ENCODE results near the gene NLRP9.

The NLRP9 gene

DNA sequence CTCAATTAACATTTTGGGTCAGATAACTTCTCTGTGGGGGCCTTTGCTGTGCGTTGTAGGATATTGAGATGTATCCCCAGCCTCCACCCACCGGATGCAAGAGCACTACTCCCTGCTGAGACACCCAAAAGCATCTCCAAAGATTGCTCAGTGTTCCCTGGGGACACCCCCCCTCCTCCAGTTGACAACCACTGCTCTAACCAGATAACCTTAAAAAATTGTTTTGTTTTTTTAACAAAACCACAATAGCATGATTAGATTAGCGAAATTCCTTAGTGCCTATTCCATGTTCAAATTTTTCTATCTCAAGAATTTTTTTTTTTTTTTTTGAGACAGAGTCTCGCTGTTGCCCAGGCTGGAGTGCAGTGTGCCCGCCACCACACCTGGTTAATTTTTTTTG is 65.8 kb downstream of the NLRP9 start:
- DNase-seq = no peak

DNA sequence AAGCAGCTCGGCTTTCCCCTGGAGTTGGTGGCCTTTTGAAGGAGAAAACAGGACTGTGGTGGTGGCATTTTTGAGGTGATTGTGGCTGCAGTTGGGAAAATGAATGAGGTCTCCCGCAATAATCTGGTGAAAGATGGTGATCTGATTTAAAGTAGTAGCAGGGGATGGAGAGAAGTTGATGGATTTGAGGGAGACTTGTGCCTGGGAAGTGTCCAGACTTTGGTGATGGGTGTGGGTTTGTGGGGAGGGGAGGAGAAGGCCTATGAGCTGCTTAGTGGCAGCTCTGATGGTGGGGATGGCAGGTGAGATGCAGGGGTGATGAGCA is 67.2 kb downstream of the NLRP9 start:
- no peak for DNase-seq

DNA sequence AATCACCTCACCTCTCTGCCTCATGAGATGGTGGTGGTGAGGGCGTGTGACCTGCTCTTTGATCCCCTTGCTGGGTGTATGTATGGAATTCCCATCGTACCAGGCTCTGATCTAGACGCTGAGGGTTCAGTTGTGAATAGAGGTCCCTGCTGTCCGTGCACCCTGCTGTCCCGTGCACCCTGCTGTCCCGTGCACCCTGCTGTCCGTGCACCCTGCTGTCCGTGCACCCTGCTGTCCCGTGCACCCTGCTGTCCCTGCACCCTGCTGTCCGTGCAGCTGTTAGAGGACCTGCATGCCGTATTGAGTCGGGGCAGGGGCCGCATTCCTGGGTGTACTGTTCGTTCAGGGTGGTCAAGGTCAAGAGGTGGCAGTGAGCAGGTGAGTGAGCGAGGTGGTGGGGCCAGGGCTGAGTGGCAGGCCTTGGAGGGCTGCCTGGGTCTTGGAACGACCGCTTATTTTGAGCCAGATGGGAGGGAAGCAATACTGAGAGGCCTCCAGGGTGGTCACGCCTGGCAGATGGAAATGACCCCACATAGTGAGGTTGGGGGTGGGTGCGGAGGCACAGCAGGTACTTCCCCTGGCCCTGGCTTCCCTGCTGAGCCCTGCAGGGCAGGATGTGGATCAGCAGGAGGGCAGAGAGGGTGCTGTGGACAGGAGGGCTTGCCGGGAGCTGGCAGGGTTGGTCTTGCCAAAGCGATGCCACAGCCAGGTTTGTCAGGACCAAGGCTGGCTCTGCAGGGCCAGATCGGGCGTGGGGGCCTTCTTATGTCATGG is 67.7 kb downstream of the NLRP9 start:
- DNase-seq = no peak

DNA sequence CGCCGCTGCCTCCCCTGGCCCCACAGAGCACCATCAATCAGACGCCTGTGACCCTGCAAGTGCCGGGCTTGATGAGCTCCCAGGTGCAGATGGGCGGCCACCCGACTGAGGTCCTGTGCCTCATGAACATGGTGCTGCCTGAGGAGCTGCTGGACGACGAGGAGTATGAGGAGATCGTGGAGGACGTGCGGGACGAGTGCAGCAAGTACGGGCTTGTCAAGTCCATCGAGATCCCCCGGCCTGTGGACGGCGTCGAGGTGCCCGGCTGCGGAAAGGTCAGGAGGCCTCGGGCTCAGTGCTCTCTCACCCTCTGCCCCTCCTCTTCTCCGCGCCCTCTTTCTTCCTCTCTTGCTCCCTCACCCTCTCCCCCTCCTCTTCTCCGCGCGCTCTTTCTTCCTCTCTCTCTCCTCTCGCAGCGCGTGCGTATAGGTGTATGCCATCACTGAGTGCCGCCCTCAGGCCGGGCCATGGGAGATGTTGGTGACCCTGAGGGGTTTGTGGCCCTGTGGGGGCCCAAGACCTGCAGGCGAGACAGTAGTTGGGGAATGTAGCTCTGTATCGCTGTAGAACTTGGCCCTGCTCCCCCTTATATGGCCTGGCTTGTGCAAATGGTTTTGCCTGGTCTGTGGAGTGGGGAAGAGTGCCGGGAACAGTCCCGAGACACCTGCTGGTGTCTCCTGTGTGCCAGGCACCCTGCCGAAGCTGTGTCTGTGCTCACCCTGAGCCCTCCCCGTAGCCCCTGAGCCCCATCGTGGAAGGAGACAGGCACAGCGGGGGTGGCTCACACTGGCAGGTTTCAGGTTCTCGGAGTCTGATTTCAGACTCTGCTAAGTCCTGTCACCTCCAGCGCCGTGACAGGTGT is 68.6 kb downstream of the NLRP9 start:
- DNase-seq = no peak

DNA sequence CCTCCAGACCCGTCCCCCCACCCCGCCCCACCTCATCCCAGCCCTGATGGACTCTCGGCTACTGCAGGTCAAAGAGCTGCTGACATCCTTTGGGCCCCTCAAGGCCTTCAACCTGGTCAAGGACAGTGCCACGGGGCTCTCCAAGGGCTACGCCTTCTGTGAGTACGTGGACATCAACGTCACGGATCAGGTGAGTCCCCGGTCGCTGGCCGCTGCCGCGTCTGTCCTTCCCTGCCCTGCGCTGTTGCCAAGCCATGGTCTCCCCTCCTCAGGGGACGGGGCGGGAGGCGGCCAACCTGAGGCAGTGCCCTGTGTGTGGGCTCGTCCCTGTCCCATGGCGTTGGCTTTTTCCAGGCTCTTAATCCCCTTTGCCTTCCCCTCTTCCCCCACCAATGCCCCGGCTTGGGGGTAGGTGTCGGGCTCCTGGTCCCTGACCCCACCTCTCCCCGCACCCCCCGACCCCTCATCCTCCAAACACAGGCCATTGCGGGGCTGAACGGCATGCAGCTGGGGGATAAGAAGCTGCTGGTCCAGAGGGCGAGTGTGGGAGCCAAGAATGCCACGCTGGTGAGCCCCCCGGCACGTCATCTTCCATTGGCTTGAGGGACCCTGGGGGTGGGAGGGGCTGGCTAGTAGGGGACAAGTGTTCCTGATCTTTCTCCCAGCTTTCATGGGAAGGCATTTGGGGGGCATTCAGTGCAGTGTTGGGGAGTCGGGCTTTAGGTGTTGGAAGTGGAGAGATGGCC is 69.4 kb downstream of the NLRP9 start:
- no peak for DNase-seq

DNA sequence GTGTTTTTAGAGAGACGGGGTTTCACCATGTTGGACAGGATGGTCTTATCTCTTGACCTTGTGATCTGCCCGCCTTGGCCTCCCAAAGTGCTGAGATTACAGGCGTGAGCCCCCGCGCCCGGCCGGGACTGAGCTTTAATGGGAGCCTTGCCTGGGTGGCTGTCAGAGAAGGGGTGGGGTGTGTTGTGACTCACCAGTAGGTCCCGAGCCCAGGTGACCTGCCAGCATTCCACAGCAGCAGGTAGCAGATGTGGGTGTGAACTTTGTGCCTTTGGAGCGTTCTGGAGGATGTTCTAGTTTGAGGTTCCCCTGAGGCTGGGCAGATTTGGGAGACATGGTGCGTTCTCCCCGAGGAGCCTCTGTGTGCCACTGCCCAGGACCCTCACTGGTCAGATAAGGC is 70.2 kb downstream of the NLRP9 start:
- no peak for DNase-seq

DNA sequence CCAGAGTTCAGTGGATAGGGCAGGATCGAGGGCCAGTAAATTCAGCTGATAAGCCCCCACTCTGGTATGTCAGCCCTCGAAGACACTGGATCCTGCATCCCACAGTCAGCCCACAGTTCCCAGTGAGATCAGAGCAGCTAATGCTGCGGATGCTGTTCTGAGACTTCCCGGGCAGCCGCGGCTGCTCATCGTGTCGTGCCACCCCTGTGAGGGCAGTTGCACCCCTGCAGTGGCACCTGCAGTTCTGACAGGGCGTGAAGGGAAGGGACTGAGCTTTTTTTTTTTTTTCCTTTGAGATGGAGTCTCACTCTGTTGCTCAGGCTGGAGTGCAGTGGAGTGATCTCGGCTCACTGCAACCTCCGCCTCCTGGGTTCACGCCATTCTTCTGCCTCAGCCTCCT is 70.7 kb downstream of the NLRP9 start:
- no peak for DNase-seq

DNA sequence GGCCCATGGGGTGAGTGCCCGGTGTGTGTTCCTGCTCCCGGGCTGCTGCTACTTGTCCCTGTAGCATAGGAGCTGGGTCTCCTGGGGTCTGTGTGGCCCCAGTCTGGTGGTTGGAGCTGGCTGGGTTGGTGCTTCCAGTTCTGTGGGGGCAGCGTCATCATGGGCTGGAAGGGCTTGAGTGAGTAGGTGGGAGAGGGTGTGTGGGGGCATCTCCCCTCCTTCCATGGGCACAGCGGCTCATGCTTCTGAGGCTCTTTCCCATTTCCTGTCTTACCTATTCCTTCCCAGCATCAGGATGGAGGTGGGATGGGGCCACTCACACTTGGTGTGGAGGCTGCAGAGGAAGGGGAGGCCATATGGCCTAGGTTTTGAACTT is 71.2 kb downstream of the NLRP9 start:
- DNase-seq = no peak

DNA sequence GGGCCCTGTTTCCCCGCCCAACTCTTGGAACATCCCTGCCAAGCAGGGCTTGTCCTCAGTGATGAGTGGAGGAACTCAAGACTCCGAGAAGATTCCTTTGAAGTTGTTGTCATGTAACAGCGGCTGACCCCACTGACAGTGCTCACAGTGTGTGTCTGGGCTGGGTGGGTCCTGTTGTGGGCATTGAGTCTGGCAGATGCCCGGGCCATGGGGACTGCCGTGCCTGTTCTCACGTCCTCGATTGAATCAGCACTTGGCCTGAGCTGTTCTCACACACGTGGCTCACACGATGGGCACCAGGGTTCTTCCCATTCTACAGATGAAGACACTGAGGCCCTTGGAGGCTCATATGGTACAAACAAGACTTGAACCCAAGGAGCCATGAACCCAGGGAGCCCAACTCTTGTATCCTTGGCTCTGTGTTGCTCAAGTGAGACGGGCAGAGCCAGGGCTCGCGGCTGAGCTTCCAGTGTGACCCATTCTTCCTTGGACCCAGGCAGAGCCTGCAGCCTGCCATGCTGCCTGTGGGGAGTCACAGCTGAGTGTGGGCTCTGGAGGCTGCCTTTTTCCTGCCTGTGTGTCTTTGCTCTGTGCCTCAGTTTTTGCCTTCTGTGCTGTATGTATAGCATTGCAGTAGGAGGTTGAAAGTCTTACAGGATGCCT is 71.7 kb downstream of the NLRP9 start:
- no peak for DNase-seq

DNA sequence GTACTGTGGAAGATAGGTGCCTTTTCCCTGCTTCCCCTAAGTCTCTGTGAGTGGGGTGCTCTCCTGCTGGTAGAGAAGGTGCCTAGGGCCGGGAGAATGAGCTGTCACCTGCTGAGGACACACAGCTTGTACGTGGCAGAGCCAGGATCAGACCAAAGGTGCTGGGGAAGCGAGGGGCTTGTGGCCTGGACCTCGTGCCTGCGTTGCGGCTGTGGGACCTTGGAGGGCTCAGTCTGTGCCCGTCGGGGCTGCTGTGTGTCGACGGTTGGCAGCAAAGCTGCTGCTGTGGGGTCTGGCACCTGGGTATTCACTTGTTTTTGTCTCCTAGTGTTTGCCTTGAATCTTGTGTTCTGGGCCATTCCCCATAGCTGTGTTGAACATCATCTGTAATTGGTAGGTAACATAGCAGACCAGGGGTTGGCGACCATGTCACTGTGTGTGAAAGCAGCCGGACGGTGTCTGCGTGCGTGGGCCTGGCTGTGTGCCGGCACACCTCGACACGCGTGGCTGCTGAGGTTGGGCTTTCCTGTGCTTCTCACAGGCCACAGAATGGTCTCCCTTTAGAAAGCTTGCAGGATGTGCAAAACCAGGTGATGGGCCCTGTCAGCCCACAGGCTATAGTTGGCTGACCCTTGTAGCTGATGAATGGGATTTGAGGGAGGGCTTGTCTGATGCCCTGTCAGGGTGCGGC is 74.2 kb downstream of the NLRP9 start:
- DNase-seq = no peak

DNA sequence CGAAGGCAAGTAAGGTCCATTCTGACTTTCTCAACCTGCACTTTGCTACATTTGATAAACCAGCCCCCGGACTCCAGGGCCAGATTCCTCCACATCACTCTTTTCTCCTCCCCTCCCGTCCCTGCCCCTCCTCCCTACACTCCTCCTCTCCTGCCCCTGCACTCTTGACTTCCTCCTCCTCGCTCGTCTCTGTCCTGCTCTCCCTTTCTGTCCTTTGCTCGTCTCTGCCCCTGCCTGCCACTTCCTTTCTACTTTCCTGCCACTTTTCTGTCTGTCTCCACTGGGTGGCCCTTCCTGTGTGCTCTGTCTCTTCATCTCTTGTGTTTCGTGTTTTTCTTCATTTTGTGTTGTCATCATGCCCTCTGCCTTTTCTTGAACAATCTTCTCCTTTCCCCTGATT is 76.4 kb downstream of the NLRP9 start:
- no peak for DNase-seq

DNA sequence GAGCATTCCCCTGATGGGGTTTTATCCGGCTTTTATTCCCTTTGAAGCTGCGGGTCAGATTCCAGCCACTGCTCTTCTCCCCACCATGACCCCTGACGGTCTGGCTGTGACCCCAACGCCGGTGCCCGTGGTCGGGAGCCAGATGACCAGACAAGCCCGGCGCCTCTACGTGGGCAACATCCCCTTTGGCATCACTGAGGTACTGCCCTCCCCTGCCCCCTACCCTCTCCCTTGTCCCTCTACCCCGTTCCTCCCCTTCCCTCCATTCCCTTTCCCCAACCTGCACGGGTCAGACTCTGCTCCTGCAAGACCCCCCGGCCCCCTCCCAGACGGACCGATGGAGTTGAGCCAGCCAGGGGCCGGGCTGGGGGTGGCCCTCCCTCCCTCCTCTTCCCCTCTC is 77.2 kb downstream of the NLRP9 start:
- DNase-seq = no peak

DNA sequence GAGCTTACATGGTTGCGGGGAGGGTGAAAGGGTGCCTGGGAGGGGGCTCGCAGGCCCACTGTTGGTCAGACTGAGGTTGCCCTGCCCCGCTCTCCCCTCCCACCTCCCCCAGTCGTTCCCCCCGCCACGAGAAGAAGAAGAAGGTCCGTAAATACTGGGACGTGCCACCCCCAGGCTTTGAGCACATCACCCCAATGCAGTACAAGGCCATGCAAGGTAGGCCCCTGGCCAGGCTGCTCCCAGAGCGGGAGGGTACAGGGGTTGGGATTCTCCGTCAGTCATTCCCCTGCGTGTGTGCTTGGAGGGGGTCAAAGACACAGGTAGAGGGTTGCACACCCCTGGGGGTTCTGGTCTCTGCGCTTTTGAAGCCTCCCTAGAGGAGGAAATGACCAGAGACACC is 77.8 kb downstream of the NLRP9 start:
- DNase-seq = no peak

DNA sequence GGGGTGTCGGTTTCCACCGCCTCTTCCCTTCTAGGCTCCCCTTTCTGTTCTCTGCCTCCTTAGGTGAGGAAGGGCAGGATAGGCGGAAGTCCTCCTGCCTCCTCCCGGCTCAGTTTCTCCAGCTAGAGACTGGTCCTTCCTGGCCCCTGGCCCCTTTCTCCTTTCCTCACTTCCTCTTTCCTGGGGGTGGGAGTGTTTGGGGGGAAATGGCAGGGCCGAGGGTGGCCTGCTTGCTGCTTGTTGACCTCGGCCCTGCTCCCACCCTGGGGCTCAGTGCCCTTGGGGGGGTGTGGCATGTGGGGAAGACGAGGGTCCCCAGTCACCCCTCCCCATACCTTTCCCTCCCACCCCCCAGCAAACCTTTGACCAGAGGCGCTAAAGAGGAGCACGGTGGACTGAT is 78.4 kb downstream of the NLRP9 start:
- DNase-seq = no peak

DNA sequence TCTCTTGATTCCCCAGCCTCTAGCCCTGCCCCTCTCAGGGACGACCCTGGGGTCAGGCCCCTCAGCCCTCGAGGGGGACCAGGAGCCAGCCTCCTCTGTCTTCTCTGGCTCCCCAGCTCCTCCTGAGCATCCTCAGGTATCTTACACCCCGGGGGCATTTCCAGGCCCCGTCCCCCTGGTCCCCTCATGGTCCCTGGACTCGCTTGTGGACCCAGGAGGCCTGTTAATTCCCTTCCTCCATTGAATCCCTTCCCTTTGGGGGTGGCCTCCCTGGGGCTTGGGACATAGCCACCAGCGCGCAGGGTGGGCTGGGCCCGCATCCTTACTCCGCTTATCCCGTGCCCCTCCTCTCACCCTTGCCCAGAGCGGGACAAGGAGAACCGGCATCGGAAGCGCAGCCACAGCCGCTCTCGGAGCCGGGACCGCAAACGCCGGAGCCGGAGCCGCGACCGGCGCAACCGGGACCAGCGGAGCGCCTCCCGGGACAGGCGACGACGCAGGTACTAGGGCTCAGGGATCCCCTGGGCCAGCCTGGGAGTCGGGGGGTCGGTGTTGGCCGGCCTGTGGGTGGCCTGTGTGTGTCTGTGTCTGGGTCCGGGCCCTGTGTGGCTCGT is 79.2 kb downstream of the NLRP9 start:
- no peak for DNase-seq

All from RPMI8226 (cell line).